ENCODE results near the gene TEX264.

Gene TEX264

DNA sequence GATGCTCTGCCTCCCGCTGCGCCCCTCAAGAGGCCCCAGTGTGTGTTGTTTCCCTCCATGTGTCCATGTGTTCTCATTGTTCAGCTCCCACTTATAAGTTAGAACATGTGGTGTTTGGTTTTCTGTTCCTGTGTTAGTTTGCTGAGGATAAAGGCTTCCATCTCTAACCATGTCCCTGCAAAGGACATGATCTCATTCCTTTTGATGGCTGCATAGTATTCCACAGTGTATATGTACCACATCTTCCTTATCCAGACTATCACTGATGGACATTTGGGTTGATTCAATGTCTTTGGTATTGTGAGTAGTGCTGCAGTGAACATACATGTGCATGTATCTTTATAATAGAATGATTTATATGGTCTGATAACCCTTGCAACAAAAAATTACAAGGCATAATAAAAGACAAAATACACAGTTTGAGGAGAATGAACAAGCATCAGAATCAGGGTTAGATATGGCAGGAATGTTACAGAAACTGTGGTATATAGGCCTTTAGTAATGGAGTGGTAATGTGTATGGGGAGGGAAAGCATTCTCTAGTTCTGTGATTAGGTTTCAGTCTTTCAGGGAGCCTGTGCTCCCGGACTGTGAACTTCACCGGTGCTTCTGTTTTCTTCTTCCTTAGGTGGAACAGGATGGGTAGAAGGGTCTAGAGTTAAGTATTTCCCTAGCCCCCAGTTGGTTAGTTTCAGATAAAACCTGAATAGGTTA lies 63.0 kb downstream of the TEX264 start:
- H2AFZ ChIP-seq (ENCODE audit: low read length), result peak overlapping the region; percentile 38; the same call in 1 of the 2 replicates
- no peaks in the 10 kb centered on the region for H3K9me2 ChIP-seq (replicated peaks; ENCODE audit: low read depth, low read length)
- H3K36me3 ChIP-seq (ENCODE audit: insufficient read depth, low read length), result no peaks in the 10 kb centered on the region
- no peaks in the 10 kb centered on the region for H3K27me3 ChIP-seq (ENCODE audit: insufficient read depth, low read length, poor library complexity, severe bottlenecking)
- TF ChIP-seq, protein P1, sequence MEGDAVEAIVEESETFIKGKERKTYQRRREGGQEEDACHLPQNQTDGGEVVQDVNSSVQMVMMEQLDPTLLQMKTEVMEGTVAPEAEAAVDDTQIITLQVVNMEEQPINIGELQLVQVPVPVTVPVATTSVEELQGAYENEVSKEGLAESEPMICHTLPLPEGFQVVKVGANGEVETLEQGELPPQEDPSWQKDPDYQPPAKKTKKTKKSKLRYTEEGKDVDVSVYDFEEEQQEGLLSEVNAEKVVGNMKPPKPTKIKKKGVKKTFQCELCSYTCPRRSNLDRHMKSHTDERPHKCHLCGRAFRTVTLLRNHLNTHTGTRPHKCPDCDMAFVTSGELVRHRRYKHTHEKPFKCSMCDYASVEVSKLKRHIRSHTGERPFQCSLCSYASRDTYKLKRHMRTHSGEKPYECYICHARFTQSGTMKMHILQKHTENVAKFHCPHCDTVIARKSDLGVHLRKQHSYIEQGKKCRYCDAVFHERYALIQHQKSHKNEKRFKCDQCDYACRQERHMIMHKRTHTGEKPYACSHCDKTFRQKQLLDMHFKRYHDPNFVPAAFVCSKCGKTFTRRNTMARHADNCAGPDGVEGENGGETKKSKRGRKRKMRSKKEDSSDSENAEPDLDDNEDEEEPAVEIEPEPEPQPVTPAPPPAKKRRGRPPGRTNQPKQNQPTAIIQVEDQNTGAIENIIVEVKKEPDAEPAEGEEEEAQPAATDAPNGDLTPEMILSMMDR (conservative IDR thresholded peaks at IDR 0.05; ENCODE audit: low read length), result no peak
- no peak for TF ChIP-seq EZH2phosphoT487 (IDR thresholded peaks at IDR 0.05; ENCODE audit: borderline replicate concordance)
- H3K4me2 ChIP-seq (ENCODE audit: low read depth, low read length, poor library complexity, severe bottlenecking), result peak overlapping the region; percentile 28
- H4K20me1 ChIP-seq (ENCODE audit: insufficient read depth, low read length, poor library complexity, severe bottlenecking), result no peaks in the 10 kb centered on the region
- H3K4me3 ChIP-seq (ENCODE audit: low read length, poor library complexity, severe bottlenecking), result no peak overlapping the region
- H3K4me1 ChIP-seq (ENCODE audit: insufficient read depth, low read length, poor library complexity, severe bottlenecking), result peaks cover 6% of the 10 kb centered on the region
- H3K79me2 ChIP-seq (ENCODE audit: insufficient read depth, low read length), result no peaks in the 10 kb centered on the region
- H3F3A ChIP-seq (ENCODE audit: low read depth), result no peaks in the 10 kb centered on the region
- H3K9ac ChIP-seq (ENCODE audit: low read depth, low read length, poor library complexity, severe bottlenecking), result no peak overlapping the region
- no peaks in the 10 kb centered on the region for H3K9me3 ChIP-seq (ENCODE audit: insufficient read depth, low read depth, low read length)

DNA sequence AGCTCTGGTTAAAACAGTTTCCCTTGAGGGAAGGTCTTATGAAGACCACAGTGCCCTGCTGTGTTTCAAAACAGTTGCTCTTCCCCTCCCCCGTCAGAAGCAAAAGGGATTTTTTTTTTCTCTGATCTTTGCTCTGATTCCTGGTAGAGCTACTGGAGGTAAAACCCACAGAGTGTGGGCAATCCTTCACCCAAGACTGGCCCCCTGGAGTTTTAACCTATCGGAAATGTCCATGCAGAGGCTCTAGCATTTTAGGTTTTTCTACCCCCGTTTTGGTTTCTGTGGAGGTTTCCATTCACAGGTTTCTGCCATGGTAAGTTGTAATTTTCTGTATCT lies 63.5 kb downstream of the TEX264 start:
- Histone ChIP-seq H3K9ac (ENCODE audit: low read depth, low read length, poor library complexity, severe bottlenecking) (no peak overlapping the region), H3K79me2 (ENCODE audit: insufficient read depth, low read length) (no peaks in the 10 kb centered on the region), H3K4me1 (ENCODE audit: insufficient read depth, low read length, poor library complexity, severe bottlenecking) (peaks cover 6% of the 10 kb centered on the region), H3F3A (ENCODE audit: low read depth) (no peaks in the 10 kb centered on the region), H3K9me3 (ENCODE audit: insufficient read depth, low read depth, low read length) (no peaks in the 10 kb centered on the region), H3K36me3 (ENCODE audit: insufficient read depth, low read length) (no peaks in the 10 kb centered on the region), H3K4me3 (ENCODE audit: low read length, poor library complexity, severe bottlenecking) (no peak overlapping the region), H4K20me1 (ENCODE audit: insufficient read depth, low read length, poor library complexity, severe bottlenecking) (no peaks in the 10 kb centered on the region), H3K27me3 (ENCODE audit: insufficient read depth, low read length, poor library complexity, severe bottlenecking) (no peaks in the 10 kb centered on the region), H3K9me2 (replicated peaks; ENCODE audit: low read depth, low read length) (no peaks in the 10 kb centered on the region), H2AFZ (ENCODE audit: low read length) (peak overlapping the region; percentile 38; the same call in 1 of the 2 replicates), H3K4me2 (ENCODE audit: low read depth, low read length, poor library complexity, severe bottlenecking) (peak overlapping the region; percentile 28)
- no peak for TF ChIP-seq EZH2phosphoT487 (IDR thresholded peaks at IDR 0.05; ENCODE audit: borderline replicate concordance)
- TF ChIP-seq, protein P1 (conservative IDR thresholded peaks at IDR 0.05; ENCODE audit: low read length), result no peak

DNA sequence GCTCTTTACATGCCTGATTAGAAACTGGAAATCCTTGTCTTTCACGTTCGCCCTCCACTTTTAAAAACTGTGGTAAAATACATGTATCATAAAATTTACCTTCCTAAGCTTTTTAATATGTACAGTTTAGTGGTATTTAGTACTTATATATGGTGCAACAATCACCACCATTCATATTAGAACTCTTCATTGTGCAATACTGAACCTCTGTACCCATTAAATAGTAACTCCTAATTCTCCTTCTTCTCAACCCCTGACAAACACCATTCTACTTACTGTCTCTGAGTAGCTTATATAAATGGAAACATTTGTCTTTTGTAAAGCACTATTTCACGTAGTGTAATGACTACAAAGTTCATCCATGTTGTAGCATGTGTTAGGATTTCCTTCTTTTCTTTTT lies 64.0 kb downstream of the TEX264 start:
- no peak overlapping the region for H3K4me3 ChIP-seq (ENCODE audit: low read length, poor library complexity, severe bottlenecking)
- no peak overlapping the region for H3K4me2 ChIP-seq (ENCODE audit: low read depth, low read length, poor library complexity, severe bottlenecking)
- H3K4me1 ChIP-seq (ENCODE audit: insufficient read depth, low read length, poor library complexity, severe bottlenecking), result peaks cover 6% of the 10 kb centered on the region
- no peaks in the 10 kb centered on the region for H3K79me2 ChIP-seq (ENCODE audit: insufficient read depth, low read length)
- H3K9me2 ChIP-seq (replicated peaks; ENCODE audit: low read depth, low read length), result no peaks in the 10 kb centered on the region
- H3K9ac ChIP-seq (ENCODE audit: low read depth, low read length, poor library complexity, severe bottlenecking), result no peak overlapping the region
- TF ChIP-seq, protein P1 (conservative IDR thresholded peaks at IDR 0.05; ENCODE audit: low read length), result no peak
- TF ChIP-seq EZH2phosphoT487 (IDR thresholded peaks at IDR 0.05; ENCODE audit: borderline replicate concordance), result no peak
- no peaks in the 10 kb centered on the region for H3K27me3 ChIP-seq (ENCODE audit: insufficient read depth, low read length, poor library complexity, severe bottlenecking)
- peak overlapping the region; percentile 38; the same call in 1 of the 2 replicates for H2AFZ ChIP-seq (ENCODE audit: low read length)
- no peaks in the 10 kb centered on the region for H3F3A ChIP-seq (ENCODE audit: low read depth)
- no peaks in the 10 kb centered on the region for H3K9me3 ChIP-seq (ENCODE audit: insufficient read depth, low read depth, low read length)
- no peaks in the 10 kb centered on the region for H4K20me1 ChIP-seq (ENCODE audit: insufficient read depth, low read length, poor library complexity, severe bottlenecking)
- H3K36me3 ChIP-seq (ENCODE audit: insufficient read depth, low read length), result no peaks in the 10 kb centered on the region

Data from Loucy (cell line).